Erythroblast (primary cell): ENCODE measurements around the gene CUBN.

Experiments used
- DNase-seq, 2 experiments: peaks; one replicate each; lab custom pipeline; 2025; lab: John Stamatoyannopoulos, UW
- GATA1 ChIP-seq: IDR thresholded peaks from 2 replicates; pipeline ENCODE4 v1.6.1; 2011; ENCODE audit warnings: low read depth, mild to moderate bottlenecking, control low read depth, low read length, moderate library complexity
- POLR2A ChIP-seq: IDR thresholded peaks from 2 replicates; pipeline ENCODE4 v1.6.1; 2011; ENCODE audit warnings: mild to moderate bottlenecking, low read length

The CUBN gene

GRCh38 chr10:17038627-17039026 lies 91.0 kb downstream of the CUBN start:
- TF ChIP-seq GATA1: no peak
- no peak for TF ChIP-seq POLR2A
- DNase-seq: no peak

DNA sequence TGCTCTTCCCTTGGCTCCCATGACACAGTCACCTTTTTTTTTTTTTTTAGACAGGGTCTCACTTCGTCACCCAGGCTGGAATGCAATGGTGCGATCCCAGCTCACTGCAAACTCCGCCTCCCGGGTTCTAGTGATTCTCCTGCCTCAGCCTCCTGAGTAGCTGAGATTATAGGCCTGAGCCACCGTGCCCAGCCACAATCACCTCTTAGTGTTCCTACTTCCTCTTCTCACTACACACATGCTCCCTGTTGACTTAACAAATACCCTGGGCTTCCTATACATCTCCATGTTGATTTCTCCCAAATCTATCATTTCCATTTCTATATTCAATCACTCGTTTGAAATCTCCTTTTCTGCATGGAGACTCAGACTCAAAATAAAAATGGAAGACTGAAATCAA lies 91.7 kb downstream of the CUBN start:
- TF ChIP-seq POLR2A: no peak
- no peak for TF ChIP-seq GATA1
- DNase-seq: no peak

GRCh38 chr10:17035446-17035845 lies 94.2 kb downstream of the CUBN start:
- TF ChIP-seq GATA1 (no peak), POLR2A (no peak)
- DNase-seq: no peak

- no peak for TF ChIP-seq POLR2A
- no peak for TF ChIP-seq GATA1
- no peak for DNase-seq
These were observed 95.9 kb downstream of the CUBN start for GRCh38 chr10:17033529-17034260.

- DNase-seq: no peak
- TF ChIP-seq POLR2A (no peak), GATA1 (no peak)
These were observed 97.7 kb downstream of the CUBN start for GRCh38 chr10:17031637-17032635.

- DNase-seq: peak; percentile 6 to 23
- no peak for TF ChIP-seq POLR2A
- TF ChIP-seq GATA1: no peak
These were observed 99.9 kb downstream of the CUBN start for GRCh38 chr10:17029581-17030271.

- TF ChIP-seq GATA1 (no peak), POLR2A (no peak)
- DNase-seq: no peak
These were observed 100.4 kb downstream of the CUBN start for GRCh38 chr10:17029239-17029580.

DNA sequence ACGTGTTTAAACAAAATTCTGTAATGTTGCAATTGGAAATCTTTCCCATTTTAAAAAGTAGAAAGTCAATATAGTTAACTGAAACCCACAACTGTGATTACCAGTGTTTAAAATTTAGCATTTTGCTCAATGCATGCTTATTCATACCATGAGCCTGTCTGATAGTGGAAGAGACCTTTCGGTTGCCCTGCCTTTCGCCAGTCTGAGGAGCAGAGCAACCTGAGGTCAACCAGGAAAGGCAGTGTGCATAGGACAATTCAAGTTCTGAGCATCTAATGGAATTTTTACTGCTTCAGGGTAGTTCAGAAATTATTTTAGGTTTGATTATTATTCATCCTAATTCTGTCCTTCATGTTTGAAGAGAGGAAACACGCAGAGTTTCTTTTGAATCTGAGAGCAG lies 100.8 kb downstream of the CUBN start:
- TF ChIP-seq GATA1 (no peak), POLR2A (no peak)
- DNase-seq: no peak

DNA sequence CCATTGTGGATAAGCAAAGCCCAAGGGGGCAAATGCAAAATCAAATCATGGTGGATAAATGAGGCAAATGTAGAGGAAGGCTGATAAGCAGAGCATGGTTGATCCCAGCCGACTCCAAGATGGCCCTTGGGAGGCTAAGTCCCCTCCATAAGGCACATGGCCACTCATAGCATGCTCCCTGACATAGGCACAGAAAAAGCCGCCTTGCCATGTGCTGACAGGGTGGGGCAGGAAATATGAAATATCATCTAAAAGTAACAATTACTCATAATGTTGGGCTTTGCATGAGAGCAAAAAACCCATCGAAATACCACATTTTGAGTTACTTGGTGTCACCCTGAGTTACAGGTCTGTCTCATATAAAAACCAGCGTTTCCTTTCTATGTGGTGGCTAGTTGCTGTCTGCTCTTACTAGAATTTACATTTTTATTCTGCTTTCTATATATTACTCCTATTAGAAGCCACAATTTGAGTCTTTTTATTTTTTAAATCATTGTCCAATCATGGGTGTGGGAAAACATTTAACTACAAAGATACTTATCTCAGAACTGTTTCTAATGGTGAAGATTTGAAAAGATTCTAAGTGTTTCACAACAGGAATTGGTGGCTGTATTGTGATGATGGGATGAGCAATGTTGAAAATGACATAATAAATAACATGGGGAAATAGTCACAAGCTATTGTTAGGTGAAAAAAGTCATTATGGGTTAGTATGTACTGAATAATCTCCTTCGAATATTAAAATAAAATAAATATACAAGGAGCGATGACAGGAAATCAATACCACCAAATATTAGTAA lies 102.7 kb downstream of the CUBN start:
- TF ChIP-seq GATA1: no peak
- no peak for DNase-seq

GRCh38 chr10:17025444-17026295 lies 103.9 kb downstream of the CUBN start:
- TF ChIP-seq POLR2A (no peak), GATA1 (no peak)
- DNase-seq: peak in 1 of 2 experiments; percentile 8

- no peak for DNase-seq
- no peak for TF ChIP-seq GATA1
- TF ChIP-seq POLR2A: no peak
These were observed 105.2 kb downstream of the CUBN start for GRCh38 chr10:17024461-17024860.
